ENCODE data around the gene MPC2. TPM values are rescaled to one million over a fixed set of nuclear protein-coding genes. Genes with fewer than 3 reads are reported as not detected.

Gene MPC2
- 67.2 and 72.8 TPM in 2 replicates for total RNA-seq (2014; rRNA removed; shearing (Covaris generic))

GRCh38 chr1:167936930-167937708 is at the start of gene MPC2:
MPC2 (minus strand) TSS chr1:167937072; CDS start chr1:167935841, 1,231 bp downstream.
- in situ Hi-C loops (cut with HindIII; ENCODE audit: low sequenced_read_pairs) = no loop called here
- DNase-seq (ENCODE audit: low spot score) = peak; percentile 60

- in situ Hi-C loops (cut with HindIII; ENCODE audit: low sequenced_read_pairs) = no loop called here
- DNase-seq (ENCODE audit: low spot score) = no peak
Observed at GRCh38 chr1:167984886-167985489, 48.1 kb upstream of the MPC2 start.

GRCh38 chr1:167983797-167984420 is 47.0 kb upstream of the MPC2 start:
- in situ Hi-C loops (cut with HindIII; ENCODE audit: low sequenced_read_pairs) = no loop called here
- DNase-seq (ENCODE audit: low spot score) = no peak

- no peak for DNase-seq (ENCODE audit: low spot score)
- in situ Hi-C loops (cut with HindIII; ENCODE audit: low sequenced_read_pairs) = no loop called here
Observed at GRCh38 chr1:167981933-167982332, 45.1 kb upstream of the MPC2 start.

GRCh38 chr1:167977245-167977644 is 40.4 kb upstream of the MPC2 start:
- DNase-seq (ENCODE audit: low spot score) = no peak
- in situ Hi-C loops (cut with HindIII; ENCODE audit: low sequenced_read_pairs) = no loop called here

- no peak for DNase-seq (ENCODE audit: low spot score)
- in situ Hi-C loops (cut with HindIII; ENCODE audit: low sequenced_read_pairs) = no loop called here
Observed at GRCh38 chr1:167974698-167975097, 37.8 kb upstream of the MPC2 start.

- in situ Hi-C loops (cut with HindIII; ENCODE audit: low sequenced_read_pairs) = no loop called here
- peak; percentile 4 for DNase-seq (ENCODE audit: low spot score)
Observed at GRCh38 chr1:167973832-167974231, 37.0 kb upstream of the MPC2 start.

- DNase-seq (ENCODE audit: low spot score) = no peak
- in situ Hi-C loops (cut with HindIII; ENCODE audit: low sequenced_read_pairs) = no loop called here
Observed at GRCh38 chr1:167968569-167968968, 31.7 kb upstream of the MPC2 start.

- in situ Hi-C loops (cut with HindIII; ENCODE audit: low sequenced_read_pairs) = no loop called here
- no peak for DNase-seq (ENCODE audit: low spot score)
Observed at GRCh38 chr1:167966050-167966449, 29.2 kb upstream of the MPC2 start.

- no peak for DNase-seq (ENCODE audit: low spot score)
- in situ Hi-C loops (cut with HindIII; ENCODE audit: low sequenced_read_pairs) = no loop called here
Observed at GRCh38 chr1:167964646-167965045, 27.8 kb upstream of the MPC2 start.

GRCh38 chr1:167957710-167958109 is 20.8 kb upstream of the MPC2 start:
- no peak for DNase-seq (ENCODE audit: low spot score)
- in situ Hi-C loops (cut with HindIII; ENCODE audit: low sequenced_read_pairs) = no loop called here

- no peak for DNase-seq (ENCODE audit: low spot score)
- in situ Hi-C loops (cut with HindIII; ENCODE audit: low sequenced_read_pairs) = no loop called here
Observed at GRCh38 chr1:167955915-167956314, 19.0 kb upstream of the MPC2 start.

- in situ Hi-C loops (cut with HindIII; ENCODE audit: low sequenced_read_pairs) = no loop called here
- no peak for DNase-seq (ENCODE audit: low spot score)
Observed at GRCh38 chr1:167950569-167950968, 13.7 kb upstream of the MPC2 start.

- in situ Hi-C loops (cut with HindIII; ENCODE audit: low sequenced_read_pairs) = no loop called here
Observed at GRCh38 chr1:167949785-167950184, 12.9 kb upstream of the MPC2 start.

GRCh38 chr1:167947733-167948132 is 10.9 kb upstream of the MPC2 start:
- in situ Hi-C loops (cut with HindIII; ENCODE audit: low sequenced_read_pairs) = no loop called here
- DNase-seq (ENCODE audit: low spot score) = no peak

More at GRCh38 chr1:167949785-167950184, 12.9 kb upstream of the MPC2 start:
- DNase-seq (ENCODE audit: low spot score) = no peak

GRCh38 chr1:167943541-167943940 is 6.7 kb upstream of the MPC2 start:
- in situ Hi-C loops (cut with HindIII; ENCODE audit: low sequenced_read_pairs) = no loop called here
- no peak for DNase-seq (ENCODE audit: low spot score)

GRCh38 chr1:167940264-167940663 is 3.4 kb upstream of the MPC2 start:
- no peak for DNase-seq (ENCODE audit: low spot score)
- in situ Hi-C loops (cut with HindIII; ENCODE audit: low sequenced_read_pairs) = no loop called here

- in situ Hi-C loops (cut with HindIII; ENCODE audit: low sequenced_read_pairs) = no loop called here
- DNase-seq (ENCODE audit: low spot score) = no peak
Observed at GRCh38 chr1:167938080-167938636, 1.3 kb upstream of the MPC2 start.

GRCh38 chr1:167937709-167938010 is 788 bp upstream of the MPC2 start:
- in situ Hi-C loops (cut with HindIII; ENCODE audit: low sequenced_read_pairs) = no loop called here
- DNase-seq (ENCODE audit: low spot score) = no peak
